COLO668 (cell line): ENCODE measurements around the gene ATP10A.
"Not testable (repeated sequence)": the region's sequence is repeated elsewhere in the genome, so short reads cannot be mapped to it uniquely, and the experiment has no call there.

Source experiments
- DNase-seq: peaks from one replicate; lab custom pipeline; 2025; ENCODE audit not compliant: unreplicated experiment; lab: John Stamatoyannopoulos, UW

ATP10A gene

DNA sequence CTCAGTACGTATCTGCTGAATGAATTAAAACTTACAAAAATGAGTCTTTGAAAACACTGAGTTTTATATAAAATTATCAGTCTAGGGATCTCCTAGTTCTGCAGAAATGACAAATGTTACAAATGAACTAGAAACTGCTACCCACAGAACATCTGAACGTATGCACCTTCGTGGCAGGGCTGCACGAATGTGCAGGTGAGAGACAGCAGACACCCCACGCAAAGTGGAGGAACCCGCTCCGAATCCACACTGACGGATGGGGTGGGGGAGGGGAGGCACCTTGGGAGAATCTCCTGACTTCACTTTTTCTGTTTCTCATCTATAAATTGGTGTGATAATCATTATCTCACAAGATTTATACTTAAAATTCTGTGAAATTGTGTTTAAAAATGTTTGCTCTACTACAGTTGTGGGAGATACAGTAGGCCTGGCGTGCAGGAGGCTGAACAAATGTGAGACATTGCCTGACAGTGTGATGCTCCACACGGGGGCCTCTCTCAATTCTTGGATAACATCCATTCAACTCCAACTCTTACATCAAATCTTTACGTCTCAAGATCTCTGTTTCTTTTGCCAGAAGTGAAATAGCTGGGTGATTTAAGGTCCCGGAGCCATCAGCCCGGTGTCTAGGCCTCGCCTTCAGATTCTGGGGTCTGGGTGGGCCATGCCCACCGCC is 86.9 kb downstream of the ATP10A start:
- DNase-seq, result no peak

DNA sequence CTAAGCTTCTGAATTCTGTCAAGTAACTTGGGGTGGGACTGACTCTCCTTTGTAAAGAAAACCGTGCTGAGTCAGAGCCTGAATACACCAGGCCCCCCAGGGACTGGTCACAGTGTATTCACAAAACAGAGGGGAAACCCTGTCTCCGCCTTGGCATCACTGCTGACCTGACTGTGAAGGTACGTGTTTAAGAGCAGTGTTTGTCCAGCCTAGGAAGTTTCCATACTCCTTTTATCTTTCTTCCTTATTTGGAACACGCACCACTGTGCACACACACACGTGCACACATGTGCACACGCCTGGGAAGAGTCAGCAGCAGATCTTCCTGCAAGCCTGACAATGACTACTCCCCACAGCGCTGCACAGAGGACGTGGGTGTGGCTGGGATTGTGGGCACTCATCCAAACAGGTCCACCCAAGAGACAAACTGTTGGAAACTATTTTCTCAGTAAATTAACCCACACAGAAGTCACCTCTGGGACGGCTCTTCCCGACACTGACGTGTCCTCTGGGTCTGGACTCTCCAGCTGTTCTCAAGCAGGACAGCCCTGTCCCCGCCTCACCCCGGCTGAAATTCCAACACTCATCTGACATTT is 87.7 kb downstream of the ATP10A start:
- DNase-seq, result peak; percentile 13

DNA sequence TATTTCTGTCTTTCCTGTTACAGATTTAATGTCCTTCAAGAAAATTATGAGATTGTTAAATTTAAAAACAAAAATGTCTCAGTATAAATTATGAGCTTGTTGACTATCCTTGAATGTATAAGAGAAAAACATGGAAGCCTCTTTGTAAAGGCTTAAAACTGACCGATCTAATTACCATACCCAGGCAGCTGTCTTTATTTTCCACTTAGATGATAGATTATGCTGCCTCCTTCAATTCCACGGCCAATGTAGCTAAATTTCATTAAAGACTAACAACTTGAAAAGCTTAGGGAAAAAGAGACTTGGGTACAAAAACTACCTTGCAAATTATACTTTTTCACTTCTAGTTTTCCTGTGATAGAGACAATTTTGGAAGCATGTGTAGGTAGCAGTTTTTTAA is 88.3 kb downstream of the ATP10A start:
- DNase-seq, result no peak

DNA sequence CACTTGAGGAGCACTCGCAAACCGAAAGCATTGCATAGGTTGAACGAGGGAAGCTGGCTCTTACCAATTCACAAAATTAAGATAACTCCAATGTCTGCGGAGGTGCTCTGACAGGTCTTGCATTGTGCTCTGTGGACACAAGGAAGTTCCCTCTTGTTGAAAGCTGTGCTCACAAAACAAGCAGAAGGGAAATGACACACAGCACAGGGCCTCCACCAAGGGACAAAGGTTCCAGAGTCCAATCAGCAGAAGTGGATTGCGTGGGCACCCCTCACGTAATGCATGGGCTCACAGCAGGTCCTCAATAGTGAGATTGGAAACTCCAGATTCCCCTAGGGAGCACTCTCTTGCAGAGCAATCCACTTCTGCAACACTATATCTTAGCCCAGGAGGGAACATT is 89.9 kb downstream of the ATP10A start:
- no peak for DNase-seq

DNA sequence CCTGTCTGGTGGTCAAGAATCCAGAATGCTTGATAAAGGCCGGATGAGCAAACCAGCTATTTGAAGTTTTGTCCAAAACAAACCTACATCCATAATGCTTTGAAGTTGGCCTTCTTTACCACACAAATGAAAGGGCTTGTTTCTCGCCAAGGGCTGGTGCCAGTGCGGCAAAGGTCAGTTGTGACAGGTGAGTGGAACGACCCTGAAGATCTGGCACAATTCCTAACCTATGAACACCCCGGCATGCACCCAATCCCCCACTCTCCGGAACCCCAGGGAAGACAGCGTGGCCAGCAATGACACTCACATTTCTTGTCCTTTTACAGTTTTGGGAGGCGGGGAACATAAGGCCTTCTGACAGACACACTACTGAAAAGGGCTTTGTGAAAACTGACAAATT is 90.6 kb downstream of the ATP10A start:
- DNase-seq, result no peak

DNA sequence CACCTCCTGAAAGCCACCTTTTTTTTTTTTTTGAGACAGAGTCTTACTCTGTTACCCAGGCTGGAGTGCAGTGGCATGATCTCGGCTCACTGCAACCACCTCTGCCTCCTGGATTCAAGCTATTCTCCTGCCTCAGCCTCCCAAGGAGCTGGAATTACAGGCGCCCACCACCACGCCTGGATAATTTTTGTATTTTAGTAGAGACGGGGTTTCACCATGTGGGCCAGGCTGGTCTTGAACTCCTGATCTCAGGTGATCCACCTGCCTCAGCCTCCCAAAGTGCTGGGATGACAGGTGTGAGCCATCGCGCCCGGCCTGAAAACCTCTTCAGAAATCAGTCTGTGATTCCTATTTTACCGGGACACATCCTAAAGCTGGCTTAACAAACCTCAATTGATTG is 91.4 kb downstream of the ATP10A start:
- DNase-seq, result not testable (repeated sequence)

DNA sequence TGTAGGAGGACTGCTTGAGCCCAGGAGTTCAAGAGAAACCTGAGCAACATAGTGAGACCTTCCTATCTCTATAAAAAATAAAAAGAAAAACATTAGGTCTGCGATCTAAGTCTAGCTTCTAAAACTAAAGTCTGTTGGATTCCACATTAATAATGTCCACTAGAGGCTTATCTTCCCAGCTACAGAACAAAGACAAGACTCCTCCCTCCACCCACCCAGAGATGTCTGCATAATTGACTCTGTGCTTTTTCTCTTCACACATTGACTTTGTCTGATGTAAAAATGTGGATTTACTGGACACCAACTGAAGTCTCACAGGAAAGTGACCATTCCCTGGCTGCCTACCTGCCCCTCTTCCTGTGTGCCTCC is 91.8 kb downstream of the ATP10A start:
- no peak for DNase-seq

DNA sequence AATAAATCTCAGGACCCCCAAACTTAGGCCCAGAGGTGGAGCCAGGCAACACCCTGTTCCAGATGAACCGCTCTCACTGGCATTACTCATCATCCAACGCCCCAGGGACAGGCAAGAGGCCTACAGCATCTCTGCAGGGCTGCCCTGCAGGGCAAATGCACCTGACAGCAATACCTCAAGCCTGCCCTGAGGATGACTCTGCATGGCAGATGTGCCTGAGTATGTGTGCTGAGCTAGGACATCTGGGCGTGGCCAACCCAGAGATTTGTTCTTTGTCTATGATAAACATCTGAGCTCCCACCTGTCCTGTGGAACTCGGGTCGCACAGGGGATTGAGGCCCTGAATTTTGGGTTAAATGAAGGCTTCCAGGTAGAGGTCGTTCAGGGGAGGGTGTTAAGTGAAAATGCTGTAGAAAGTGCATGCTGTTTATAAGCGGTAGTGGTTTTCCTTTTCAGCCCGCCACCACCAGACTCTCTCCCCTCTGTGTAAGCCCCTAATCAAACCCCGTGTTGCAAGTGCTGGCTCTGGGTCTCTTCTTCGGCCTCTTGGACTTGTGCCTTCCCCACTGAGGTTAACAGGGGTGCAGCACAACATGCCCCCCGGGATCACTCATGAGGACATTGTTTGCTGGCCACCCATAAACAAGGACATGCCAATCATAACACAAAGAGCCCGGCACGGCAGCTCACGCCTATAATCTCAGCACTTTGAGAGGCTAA is 92.3 kb downstream of the ATP10A start:
- no peak for DNase-seq

DNA sequence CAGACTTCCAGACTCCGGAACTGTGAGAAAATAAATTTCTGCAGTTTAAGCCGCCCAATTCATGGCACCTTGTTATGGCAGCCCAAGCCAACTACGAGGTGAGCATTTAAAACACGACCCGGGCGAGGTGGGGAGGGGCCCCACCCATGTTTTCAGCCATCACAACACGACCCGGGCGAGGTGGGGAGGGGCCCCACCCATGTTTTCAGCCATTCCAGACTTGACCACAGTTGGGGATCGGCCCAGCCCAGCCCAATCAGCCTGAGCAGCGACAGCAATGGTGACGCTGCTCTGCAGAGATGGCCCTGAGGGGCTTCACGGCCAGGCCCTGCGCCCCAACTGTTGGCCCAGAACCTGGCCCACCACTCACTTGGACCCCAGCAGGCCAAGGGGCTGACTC is 93.1 kb downstream of the ATP10A start:
- DNase-seq, result no peak

DNA sequence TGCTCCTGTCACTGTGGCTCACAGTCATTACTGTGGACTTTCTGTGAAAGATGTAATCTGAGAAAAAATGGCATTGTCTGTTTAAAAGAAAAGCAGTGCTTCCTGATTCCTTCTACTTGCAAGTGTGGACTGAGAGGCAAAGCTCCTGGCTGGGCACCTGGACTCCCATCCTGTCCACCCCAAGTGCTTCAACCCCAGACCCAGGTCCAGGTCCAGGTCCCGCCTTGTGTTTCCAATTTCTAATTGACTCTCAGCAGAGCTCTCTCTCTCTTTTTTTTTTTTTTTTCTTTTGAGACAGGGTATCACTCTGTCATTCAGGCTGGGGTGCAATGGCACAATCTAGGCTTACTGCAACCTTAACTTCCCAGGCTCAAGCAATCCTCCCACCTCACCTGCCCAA is 94.9 kb downstream of the ATP10A start:
- no peak for DNase-seq

DNA sequence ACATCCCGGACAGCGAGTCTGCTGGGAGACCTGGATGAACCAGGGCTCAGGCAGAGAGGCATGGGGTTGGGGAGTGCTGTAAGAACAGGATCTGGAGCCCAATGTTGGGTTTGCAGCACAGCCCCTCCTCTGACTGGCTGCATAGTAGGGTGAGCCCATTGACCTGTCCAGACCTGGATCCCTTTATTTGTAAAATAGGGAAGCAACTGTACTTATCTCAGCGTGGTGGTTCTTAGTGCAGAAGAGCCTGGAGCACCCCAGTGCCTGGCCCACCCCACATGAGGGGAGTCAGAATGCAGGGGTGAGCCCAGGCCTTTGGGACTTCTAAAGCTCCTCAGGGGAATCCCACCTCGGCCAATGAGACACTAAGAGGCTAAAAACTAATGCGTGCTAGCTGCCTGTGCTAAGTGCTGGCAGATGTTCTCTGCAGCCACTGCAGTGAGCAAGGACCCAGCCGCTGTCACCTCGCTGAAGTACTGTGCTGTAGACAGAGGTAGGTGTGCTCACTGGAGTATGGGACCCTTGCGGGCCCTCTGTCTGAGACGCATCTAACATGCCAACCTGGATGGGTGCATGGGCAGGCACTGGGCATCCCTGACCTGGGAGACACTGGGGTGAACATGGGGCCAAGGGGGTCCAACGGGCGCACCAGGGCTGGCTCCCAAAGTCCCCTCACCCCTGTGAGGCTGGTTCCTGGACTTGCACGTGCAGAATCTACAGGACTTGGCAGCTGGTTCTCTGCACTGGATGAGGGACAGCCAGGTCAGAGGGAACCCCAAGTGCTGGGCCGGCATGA is 95.6 kb downstream of the ATP10A start:
- DNase-seq, result no peak

DNA sequence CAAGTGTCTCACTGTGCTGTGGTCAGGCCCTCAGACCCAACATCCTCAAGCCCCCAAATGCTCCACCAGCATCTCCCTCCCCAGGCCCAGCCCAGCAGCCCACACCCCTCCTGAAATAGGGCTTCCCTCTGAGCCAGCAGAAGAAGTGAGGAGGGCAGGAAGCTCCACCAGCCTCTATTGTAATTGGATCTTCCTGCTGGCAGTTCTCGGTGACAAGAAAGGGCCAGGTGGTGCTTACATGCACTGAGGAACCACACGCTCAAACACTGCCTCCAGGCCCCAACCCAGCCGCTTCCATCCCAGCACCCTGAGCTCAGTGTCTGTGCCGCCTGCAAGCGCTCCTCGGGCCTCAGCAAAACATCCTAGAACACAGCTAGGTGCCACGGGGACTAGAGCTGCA is 96.7 kb downstream of the ATP10A start:
- peak; percentile 60 for DNase-seq

DNA sequence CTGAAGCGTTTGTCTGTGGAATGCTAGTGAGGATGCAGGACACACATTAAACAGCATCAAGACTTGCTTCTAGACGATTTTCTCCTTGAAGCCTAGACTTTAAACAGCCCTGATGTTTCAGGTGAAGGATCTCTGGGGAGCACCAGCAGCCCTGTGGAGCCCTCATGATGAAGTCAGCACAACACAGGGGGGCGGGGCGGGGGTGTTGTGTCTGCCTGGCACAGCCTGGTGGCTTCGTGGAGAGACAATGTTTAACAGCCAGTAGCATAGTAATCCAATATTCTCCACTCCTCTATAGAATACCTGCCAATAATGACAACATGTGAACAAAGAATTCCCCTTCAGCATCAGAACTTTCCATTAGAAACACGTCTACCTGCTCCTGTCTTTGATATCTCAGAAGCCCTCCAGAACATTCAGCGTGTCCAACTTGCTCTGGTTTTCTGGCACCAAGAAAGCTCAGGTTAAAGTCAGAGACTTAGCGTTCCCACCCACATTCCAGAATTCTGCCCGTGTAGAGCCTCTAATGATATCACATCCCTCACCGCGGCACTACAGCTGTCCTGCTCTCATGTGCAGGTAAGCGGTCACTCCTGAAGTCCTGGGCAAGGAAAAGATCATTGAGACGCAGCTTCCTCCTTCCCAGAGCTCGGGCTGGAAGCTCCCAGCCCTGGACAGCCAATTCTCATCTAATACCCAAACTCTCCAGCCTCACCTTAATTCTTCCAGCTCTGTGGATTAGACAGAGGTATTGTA is 98.0 kb downstream of the ATP10A start:
- DNase-seq, result peak; percentile 19

DNA sequence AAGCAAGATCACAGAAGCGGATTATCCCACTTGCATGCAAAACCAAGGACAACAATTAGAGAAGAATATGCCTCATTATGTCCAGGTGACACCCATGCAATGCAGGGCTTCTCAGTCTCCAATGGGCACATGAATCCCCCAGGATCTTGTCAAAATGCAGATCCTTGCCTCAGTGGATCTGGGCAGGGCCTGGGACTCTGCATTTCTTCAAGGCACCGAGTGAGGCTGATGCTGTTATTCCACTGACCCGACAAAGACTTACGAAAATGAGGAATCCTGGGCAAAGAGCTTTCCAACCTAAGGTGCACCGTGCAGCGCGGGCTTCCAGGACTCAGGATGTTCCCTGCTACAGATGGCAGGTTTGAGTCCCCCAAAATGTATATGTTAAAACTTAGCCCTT is 99.2 kb downstream of the ATP10A start:
- DNase-seq, result no peak

DNA sequence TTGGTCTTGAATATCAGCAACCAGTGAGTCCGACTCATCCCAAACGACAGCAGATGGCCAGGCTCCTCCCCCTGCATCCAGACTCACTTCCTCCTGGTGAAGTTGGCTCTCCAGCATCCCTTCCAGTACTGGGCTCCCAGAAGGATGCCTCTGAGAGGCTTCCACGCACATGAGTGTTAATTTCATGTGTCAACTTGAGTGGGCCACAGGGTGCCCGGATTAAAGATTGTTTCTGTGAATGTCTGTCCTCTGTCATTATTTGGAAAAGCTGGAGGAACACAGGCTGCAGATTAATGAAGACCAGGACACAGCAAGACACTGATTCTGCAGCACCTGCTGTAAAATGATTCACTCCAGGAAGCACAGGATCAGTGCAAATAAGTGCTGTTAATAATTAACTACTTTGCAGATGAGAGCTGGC is 99.8 kb downstream of the ATP10A start:
- DNase-seq, result peak; percentile 83

DNA sequence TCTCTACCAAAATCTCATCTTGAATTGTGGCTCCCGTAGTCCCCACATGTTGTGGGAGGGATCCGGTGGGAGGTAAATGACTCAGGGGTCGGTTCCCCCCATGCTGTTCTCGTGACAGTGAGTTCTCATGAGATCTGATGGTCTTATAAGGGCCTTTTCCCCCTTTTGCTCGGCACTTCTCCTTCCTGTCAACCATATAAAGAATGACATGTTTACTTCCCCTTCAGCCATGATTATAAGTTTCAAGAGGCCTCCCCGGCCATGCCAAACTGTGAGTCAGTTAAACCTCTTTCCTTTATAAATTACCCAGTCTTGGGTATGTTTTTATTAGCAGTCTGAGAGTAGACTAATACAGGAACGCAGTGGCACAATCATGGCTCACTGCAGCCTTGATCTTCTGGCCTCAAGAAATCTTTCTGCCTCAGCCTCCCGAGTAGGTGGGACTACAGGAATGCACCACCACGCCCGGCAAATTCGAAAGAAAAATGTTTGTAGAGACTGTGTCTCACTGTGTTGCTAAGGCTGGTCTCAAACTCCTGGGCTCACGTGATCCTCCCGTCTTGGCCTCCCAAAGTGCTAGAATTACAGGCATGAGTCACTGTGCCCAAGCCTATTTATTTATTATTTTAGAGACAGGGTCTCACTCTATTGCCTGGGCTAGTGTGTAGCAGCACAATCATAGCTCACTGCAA is 101.0 kb downstream of the ATP10A start:
- no peak for DNase-seq

DNA sequence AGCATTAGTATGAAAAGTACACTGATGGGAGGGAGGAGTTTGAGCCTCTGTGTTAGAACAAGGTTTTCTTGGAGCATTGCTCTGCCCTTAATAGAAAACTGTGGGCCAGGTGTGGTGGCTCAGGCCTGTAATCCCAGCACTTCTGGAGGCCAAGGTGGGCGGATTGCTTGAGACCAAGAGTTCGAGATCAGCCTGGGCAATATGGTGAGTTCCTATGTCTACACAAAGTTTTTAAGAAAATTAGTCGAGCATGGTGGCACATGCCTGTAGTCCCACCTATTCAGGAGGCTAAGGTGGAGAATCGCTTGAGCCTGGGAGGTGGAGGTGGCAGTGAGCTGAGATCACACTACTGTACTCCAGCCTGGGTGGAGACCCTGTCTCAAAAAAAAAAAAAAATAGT is 103.7 kb downstream of the ATP10A start:
- DNase-seq, result no peak

DNA sequence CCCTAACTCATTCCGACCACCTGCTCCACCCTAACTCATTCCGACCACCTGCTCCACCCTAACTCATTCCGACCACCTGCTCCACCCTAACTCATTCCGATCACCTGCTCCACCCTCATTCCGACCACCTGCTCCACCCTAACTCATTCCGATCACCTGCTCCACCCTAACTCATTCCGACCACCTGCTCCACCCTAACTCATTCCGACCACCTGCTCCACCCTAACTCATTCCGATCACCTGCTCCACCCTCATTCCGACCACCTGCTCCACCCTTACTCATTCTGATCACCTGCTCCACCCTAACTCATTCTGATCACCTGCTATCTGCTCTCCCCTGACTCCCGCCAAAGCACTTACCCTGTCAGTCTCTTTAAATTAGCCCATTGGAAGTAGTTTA is 104.5 kb downstream of the ATP10A start:
- DNase-seq, result not testable (repeated sequence)

DNA sequence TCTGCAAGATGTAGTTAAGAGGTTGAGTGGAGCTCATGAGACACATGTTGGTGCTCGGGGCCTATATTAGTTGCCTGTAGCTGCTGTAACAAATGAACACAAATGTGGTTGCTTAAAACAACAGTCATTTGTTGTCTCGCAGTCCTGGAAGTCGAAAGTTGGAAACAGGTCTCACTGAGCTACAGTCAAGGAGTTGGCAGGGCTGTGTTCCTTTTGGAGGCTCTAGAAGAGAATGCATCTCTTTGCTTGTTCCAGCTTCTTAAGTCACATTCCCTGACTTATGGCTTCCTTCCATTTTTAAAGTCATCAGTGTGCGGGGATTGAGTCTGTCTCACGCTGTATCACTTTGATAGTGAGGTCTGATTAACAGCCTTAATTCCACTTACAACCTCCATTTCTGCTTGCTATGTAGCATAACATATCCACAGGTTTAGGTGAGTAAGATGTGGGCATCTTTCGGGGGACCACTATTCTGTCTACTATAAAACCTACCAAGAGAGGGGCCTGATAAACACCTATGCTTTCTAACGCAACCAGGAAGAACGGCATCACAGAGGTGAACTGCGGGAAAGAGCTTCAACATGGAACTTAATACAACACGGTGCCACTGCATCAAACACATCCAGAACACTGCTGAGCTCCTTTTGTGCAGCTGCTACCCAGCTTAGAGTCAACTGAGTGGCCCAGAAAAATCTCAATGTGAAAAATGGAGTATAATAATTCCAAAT is 119.4 kb downstream of the ATP10A start:
- no peak for DNase-seq
